H1 (cell line): ENCODE results near the gene PFKFB3.
"Not testable (repeated sequence)": the region's sequence is repeated elsewhere in the genome, so short reads cannot be mapped to it uniquely, and the experiment has no call there.

ENCODE experiments used
- CBX8 ChIP-seq: fragments of 300-800, 300-1000 bp; sonication (generic); IDR thresholded peaks from 2 replicates; pipeline ENCODE4 v1.7.1; 2016; ENCODE audit warnings: low read depth, low read length, borderline replicate concordance
- EGR1 ChIP-seq: IDR thresholded peaks from 2 replicates; pipeline ENCODE4 v1.6.1; 2011; ENCODE audit warnings: low read depth, low read length, borderline replicate concordance
- EP300 ChIP-seq, 2 experiments: IDR thresholded peaks; 1 replicate in 1 of 2; 2 replicates in 1 of 2; pipeline ENCODE4 v1.6.1; 2011 to 2012; ENCODE audit warnings: low read depth in 2 of 2, low read length in 2 of 2, mild to moderate bottlenecking in 2 of 2, borderline replicate concordance in 1 of 2, inconsistent platforms in 1 of 2, moderate library complexity in 1 of 2
- EZH2 ChIP-seq: fragments of 200-600 bp; sonication (generic); IDR thresholded peaks from 2 replicates; pipeline ENCODE4 v1.7.1; 2012; ENCODE audit warnings: low read depth, mild to moderate bottlenecking, moderate library complexity, low read length, inconsistent platforms; ENCODE audit not compliant: severe bottlenecking
- JUND ChIP-seq: IDR thresholded peaks from 2 replicates; pipeline ENCODE4 v1.6.1; 2011; ENCODE audit warnings: mild to moderate bottlenecking, improper control_type of control experiment, low read length
- NRF1 ChIP-seq: IDR thresholded peaks from 2 replicates; pipeline ENCODE4 v1.6.1; 2011; ENCODE audit warnings: mild to moderate bottlenecking, low read depth, low read length, improper control_type of control experiment
- POLR2A ChIP-seq, 2 experiments: IDR thresholded peaks; 1 replicate in 1 of 2; 2 replicates in 1 of 2; pipeline ENCODE4 v1.6.1; 2011; ENCODE audit warnings: low read depth in 2 of 2, low read length in 2 of 2, mild to moderate bottlenecking in 2 of 2; ENCODE audit errors: control extremely low read depth in 1 of 2
- RFX5 ChIP-seq: IDR thresholded peaks from 2 replicates; pipeline ENCODE4 v1.6.1; 2011; ENCODE audit warnings: low read depth, low read length, improper control_type of control experiment, borderline replicate concordance
- SIN3A ChIP-seq, 2 experiments: IDR thresholded peaks in 1 of 2; conservative IDR thresholded peaks in 1 of 2; 2 replicates each; pipeline ENCODE4 v1.6.1; 2011 to 2012; ENCODE audit warnings: low read length in 2 of 2, improper control_type of control experiment in 1 of 2, low read depth in 1 of 2, mild to moderate bottlenecking in 1 of 2
- SP2 ChIP-seq: IDR thresholded peaks from 2 replicates; pipeline ENCODE4 v1.6.1; 2012; ENCODE audit warnings: mild to moderate bottlenecking, low read length, inconsistent platforms
- TEAD4 ChIP-seq: IDR thresholded peaks from 2 replicates; pipeline ENCODE4 v1.6.1; 2012; ENCODE audit warnings: low read depth, low read length, inconsistent platforms, mixed read lengths
- TF ChIP-seq, protein P1 (sequence below), 3 experiments: IDR thresholded peaks; 1 replicate in 2 of 3; 2 replicates in 1 of 3; pipeline versions ENCODE4 v1.5.1 to v1.6.1; 2011; ENCODE audit warnings: low read length in 3 of 3, mild to moderate bottlenecking in 3 of 3, inconsistent platforms in 2 of 3, low read depth in 1 of 3, moderate library complexity in 1 of 3; ENCODE audit not compliant: insufficient read depth in 1 of 3; ENCODE audit errors: control extremely low read depth in 1 of 3
- TF ChIP-seq, protein P2 (sequence below): IDR thresholded peaks from 2 replicates; pipeline ENCODE4 v1.6.1; 2012; ENCODE audit warnings: inconsistent platforms
- TF ChIP-seq, protein P3 (sequence below): IDR thresholded peaks from 2 replicates; pipeline ENCODE4 v1.6.1; 2012; ENCODE audit warnings: low read length, inconsistent platforms

DNA sequence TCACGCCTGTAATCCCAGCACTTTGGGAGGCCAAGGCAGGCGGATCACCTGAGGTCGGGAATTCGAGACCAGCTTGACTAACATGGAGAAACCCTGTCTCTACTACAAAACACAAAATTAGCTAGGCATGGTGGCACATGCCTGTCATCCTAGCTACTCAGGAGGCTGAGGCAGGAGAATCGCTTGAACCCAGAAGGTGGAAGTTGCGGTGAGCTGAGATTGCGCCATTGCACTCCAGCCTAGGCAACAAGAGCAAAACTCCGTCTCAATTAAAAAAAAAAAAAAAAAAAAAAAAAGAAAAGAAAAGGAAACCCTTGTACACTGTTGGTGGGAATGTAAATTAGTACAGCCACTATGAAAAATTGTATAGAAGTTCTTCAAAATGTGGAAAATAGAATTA is 46.2 kb downstream of the PFKFB3 start:
- TF ChIP-seq, protein P1, sequence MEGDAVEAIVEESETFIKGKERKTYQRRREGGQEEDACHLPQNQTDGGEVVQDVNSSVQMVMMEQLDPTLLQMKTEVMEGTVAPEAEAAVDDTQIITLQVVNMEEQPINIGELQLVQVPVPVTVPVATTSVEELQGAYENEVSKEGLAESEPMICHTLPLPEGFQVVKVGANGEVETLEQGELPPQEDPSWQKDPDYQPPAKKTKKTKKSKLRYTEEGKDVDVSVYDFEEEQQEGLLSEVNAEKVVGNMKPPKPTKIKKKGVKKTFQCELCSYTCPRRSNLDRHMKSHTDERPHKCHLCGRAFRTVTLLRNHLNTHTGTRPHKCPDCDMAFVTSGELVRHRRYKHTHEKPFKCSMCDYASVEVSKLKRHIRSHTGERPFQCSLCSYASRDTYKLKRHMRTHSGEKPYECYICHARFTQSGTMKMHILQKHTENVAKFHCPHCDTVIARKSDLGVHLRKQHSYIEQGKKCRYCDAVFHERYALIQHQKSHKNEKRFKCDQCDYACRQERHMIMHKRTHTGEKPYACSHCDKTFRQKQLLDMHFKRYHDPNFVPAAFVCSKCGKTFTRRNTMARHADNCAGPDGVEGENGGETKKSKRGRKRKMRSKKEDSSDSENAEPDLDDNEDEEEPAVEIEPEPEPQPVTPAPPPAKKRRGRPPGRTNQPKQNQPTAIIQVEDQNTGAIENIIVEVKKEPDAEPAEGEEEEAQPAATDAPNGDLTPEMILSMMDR (IDR thresholded peaks at IDR 0.05; ENCODE audit: control extremely low read depth in 1 of 3, insufficient read depth in 1 of 3, low read depth in 1 of 3, low read length in 3 of 3): not testable (repeated sequence)
- TF ChIP-seq TEAD4; SP2; CBX8; EGR1; SIN3A (conservative IDR thresholded peaks at IDR 0.05 in 1 of 2, IDR thresholded peaks at IDR 0.05 in 1 of 2; ENCODE audit: low read depth in 1 of 2, low read length in 2 of 2); EZH2; NRF1; RFX5; POLR2A (IDR thresholded peaks at IDR 0.05; ENCODE audit: control extremely low read depth in 1 of 2, low read depth in 2 of 2, low read length in 2 of 2); JUND; EP300 (IDR thresholded peaks at IDR 0.05; ENCODE audit: borderline replicate concordance in 1 of 2, low read depth in 2 of 2, low read length in 2 of 2): not testable (repeated sequence)
- TF ChIP-seq, protein P2, sequence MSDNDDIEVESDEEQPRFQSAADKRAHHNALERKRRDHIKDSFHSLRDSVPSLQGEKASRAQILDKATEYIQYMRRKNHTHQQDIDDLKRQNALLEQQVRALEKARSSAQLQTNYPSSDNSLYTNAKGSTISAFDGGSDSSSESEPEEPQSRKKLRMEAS: not testable (repeated sequence)
- TF ChIP-seq, protein P3, sequence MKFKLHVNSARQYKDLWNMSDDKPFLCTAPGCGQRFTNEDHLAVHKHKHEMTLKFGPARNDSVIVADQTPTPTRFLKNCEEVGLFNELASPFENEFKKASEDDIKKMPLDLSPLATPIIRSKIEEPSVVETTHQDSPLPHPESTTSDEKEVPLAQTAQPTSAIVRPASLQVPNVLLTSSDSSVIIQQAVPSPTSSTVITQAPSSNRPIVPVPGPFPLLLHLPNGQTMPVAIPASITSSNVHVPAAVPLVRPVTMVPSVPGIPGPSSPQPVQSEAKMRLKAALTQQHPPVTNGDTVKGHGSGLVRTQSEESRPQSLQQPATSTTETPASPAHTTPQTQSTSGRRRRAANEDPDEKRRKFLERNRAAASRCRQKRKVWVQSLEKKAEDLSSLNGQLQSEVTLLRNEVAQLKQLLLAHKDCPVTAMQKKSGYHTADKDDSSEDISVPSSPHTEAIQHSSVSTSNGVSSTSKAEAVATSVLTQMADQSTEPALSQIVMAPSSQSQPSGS: not testable (repeated sequence)
